Activated naive CD4-positive, alpha-beta T cell treated with anti-CD3 and anti-CD28 coated beads, Interleukin-2, amount 10 ng/mL, durations not matched to agents 7 days and 5 days (primary cell): ENCODE measurements around the gene GRB10.

Experiments used
- CTCF ChIA-PET: fragments of 350-600 bp; sonication (Branson Sonifier 250); formaldehyde crosslinking; loops from one replicate; lab custom pipeline; 2021; ENCODE audit warnings: antibody characterized with exemption; lab: Charles Lee
- DNase-seq: peaks from one replicate; pipeline ENCODE4 v3.0.0-alpha.2; 2020
- H3K27ac Mint-ChIP-seq: one replicate; pipeline ENCODE4 v1.8.0; 2021; ENCODE audit warnings: mild to moderate bottlenecking, moderate library complexity, mixed read lengths
- H3K27me3 Mint-ChIP-seq: one replicate; pipeline ENCODE4 v1.8.0; 2021; ENCODE audit warnings: mild to moderate bottlenecking, mixed read lengths
- H3K36me3 Mint-ChIP-seq: one replicate; pipeline ENCODE4 v1.8.0; 2021; ENCODE audit warnings: mixed read lengths
- H3K4me1 Mint-ChIP-seq: one replicate; pipeline ENCODE4 v1.8.0; 2021; ENCODE audit warnings: mixed read lengths
- H3K4me3 Mint-ChIP-seq: one replicate; pipeline ENCODE4 v1.8.0; 2021; ENCODE audit warnings: mild to moderate bottlenecking, moderate library complexity, mixed read lengths
- H3K9me3 Mint-ChIP-seq: one replicate; pipeline ENCODE4 v1.8.0; 2021; ENCODE audit warnings: mixed read lengths

The GRB10 gene

GRCh38 chr7:50734246-50734645 is 48.5 kb downstream of the GRB10 start:
- Mint-ChIP-seq H3K4me3 (no peak overlapping the region), H3K27me3 (peaks cover 4% of the 10 kb centered on the region), H3K4me1 (peaks cover 17% of the 10 kb centered on the region), H3K9me3 (peaks cover 3% of the 10 kb centered on the region), H3K27ac (no peak overlapping the region), H3K36me3 (no peaks in the 10 kb centered on the region)
- CTCF ChIA-PET: no interaction called here
- no peak for DNase-seq

GRCh38 chr7:50733552-50733951 is 49.1 kb downstream of the GRB10 start:
- H3K36me3 Mint-ChIP-seq: no peaks in the 10 kb centered on the region
- H3K4me3 Mint-ChIP-seq: no peak overlapping the region
- H3K27ac Mint-ChIP-seq: no peak overlapping the region
- H3K27me3 Mint-ChIP-seq: peaks cover 4% of the 10 kb centered on the region
- CTCF ChIA-PET: no interaction called here
- H3K4me1 Mint-ChIP-seq: peaks cover 14% of the 10 kb centered on the region
- peaks cover 3% of the 10 kb centered on the region for H3K9me3 Mint-ChIP-seq
- no peak for DNase-seq

- H3K27ac Mint-ChIP-seq: no peak overlapping the region
- DNase-seq: no peak
- H3K9me3 Mint-ChIP-seq: no peaks in the 10 kb centered on the region
- peaks cover 4% of the 10 kb centered on the region for H3K27me3 Mint-ChIP-seq
- no peak overlapping the region for H3K4me3 Mint-ChIP-seq
- H3K36me3 Mint-ChIP-seq: no peaks in the 10 kb centered on the region
- CTCF ChIA-PET: interaction anchor here (0.7 kb wide), 1 partner anchor 54 kb away, joined by 3 read pairs; no protein-coding TSS in a partner anchor
- peaks cover 14% of the 10 kb centered on the region for H3K4me1 Mint-ChIP-seq
Observed at GRCh38 chr7:50731703-50732582, 50.8 kb downstream of the GRB10 start.

- Mint-ChIP-seq H3K4me1 (peaks cover 14% of the 10 kb centered on the region), H3K4me3 (no peak overlapping the region), H3K36me3 (no peaks in the 10 kb centered on the region), H3K9me3 (no peaks in the 10 kb centered on the region), H3K27ac (no peak overlapping the region), H3K27me3 (peaks cover 4% of the 10 kb centered on the region)
- DNase-seq: no peak
- CTCF ChIA-PET: no interaction called here
Observed at GRCh38 chr7:50730446-50731400, 52.0 kb downstream of the GRB10 start.

- Mint-ChIP-seq H3K9me3 (no peaks in the 10 kb centered on the region), H3K4me3 (no peak overlapping the region), H3K36me3 (no peaks in the 10 kb centered on the region), H3K4me1 (peaks cover 14% of the 10 kb centered on the region), H3K27me3 (peaks cover 4% of the 10 kb centered on the region), H3K27ac (no peak overlapping the region)
- no peak for DNase-seq
- CTCF ChIA-PET: no interaction called here
Observed at GRCh38 chr7:50729962-50730361, 52.7 kb downstream of the GRB10 start.

GRCh38 chr7:50728184-50728583 is 54.5 kb downstream of the GRB10 start:
- DNase-seq: no peak
- H3K4me3 Mint-ChIP-seq: no peak overlapping the region
- H3K9me3 Mint-ChIP-seq: no peaks in the 10 kb centered on the region
- CTCF ChIA-PET: no interaction called here
- peaks cover 4% of the 10 kb centered on the region for H3K27me3 Mint-ChIP-seq
- H3K4me1 Mint-ChIP-seq: peaks cover 20% of the 10 kb centered on the region
- H3K36me3 Mint-ChIP-seq: no peaks in the 10 kb centered on the region
- no peak overlapping the region for H3K27ac Mint-ChIP-seq

GRCh38 chr7:50727711-50728110 is 55.0 kb downstream of the GRB10 start:
- peaks cover 20% of the 10 kb centered on the region for H3K4me1 Mint-ChIP-seq
- CTCF ChIA-PET: no interaction called here
- DNase-seq: no peak
- no peak overlapping the region for H3K27ac Mint-ChIP-seq
- no peaks in the 10 kb centered on the region for H3K9me3 Mint-ChIP-seq
- H3K36me3 Mint-ChIP-seq: no peaks in the 10 kb centered on the region
- H3K4me3 Mint-ChIP-seq: no peak overlapping the region
- H3K27me3 Mint-ChIP-seq: peaks cover 4% of the 10 kb centered on the region

GRCh38 chr7:50727072-50727471 is 55.6 kb downstream of the GRB10 start:
- no peak overlapping the region for H3K27ac Mint-ChIP-seq
- no peaks in the 10 kb centered on the region for H3K9me3 Mint-ChIP-seq
- peaks cover 20% of the 10 kb centered on the region for H3K4me1 Mint-ChIP-seq
- DNase-seq: no peak
- H3K36me3 Mint-ChIP-seq: no peaks in the 10 kb centered on the region
- H3K27me3 Mint-ChIP-seq: peaks cover 4% of the 10 kb centered on the region
- H3K4me3 Mint-ChIP-seq: no peak overlapping the region
- CTCF ChIA-PET: no interaction called here

- H3K36me3 Mint-ChIP-seq: no peaks in the 10 kb centered on the region
- no peaks in the 10 kb centered on the region for H3K9me3 Mint-ChIP-seq
- H3K4me3 Mint-ChIP-seq: no peak overlapping the region
- CTCF ChIA-PET: no interaction called here
- H3K27ac Mint-ChIP-seq: no peak overlapping the region
- H3K27me3 Mint-ChIP-seq: peaks cover 4% of the 10 kb centered on the region
- DNase-seq: no peak
- peaks cover 20% of the 10 kb centered on the region for H3K4me1 Mint-ChIP-seq
Observed at GRCh38 chr7:50725774-50726173, 56.9 kb downstream of the GRB10 start.

- peaks cover 3% of the 10 kb centered on the region for H3K27me3 Mint-ChIP-seq
- H3K9me3 Mint-ChIP-seq: no peaks in the 10 kb centered on the region
- DNase-seq: no peak
- no peak overlapping the region for H3K4me3 Mint-ChIP-seq
- H3K27ac Mint-ChIP-seq: no peak overlapping the region
- CTCF ChIA-PET: no interaction called here
- peaks cover 20% of the 10 kb centered on the region for H3K4me1 Mint-ChIP-seq
- no peaks in the 10 kb centered on the region for H3K36me3 Mint-ChIP-seq
Observed at GRCh38 chr7:50724526-50725520, 57.9 kb downstream of the GRB10 start.

GRCh38 chr7:50723888-50724287 is 58.8 kb downstream of the GRB10 start:
- CTCF ChIA-PET: no interaction called here
- H3K4me1 Mint-ChIP-seq: peaks cover 20% of the 10 kb centered on the region
- H3K4me3 Mint-ChIP-seq: no peak overlapping the region
- no peak for DNase-seq
- no peaks in the 10 kb centered on the region for H3K36me3 Mint-ChIP-seq
- no peak overlapping the region for H3K27ac Mint-ChIP-seq
- H3K27me3 Mint-ChIP-seq: no peaks in the 10 kb centered on the region
- H3K9me3 Mint-ChIP-seq: no peaks in the 10 kb centered on the region

- no peaks in the 10 kb centered on the region for H3K36me3 Mint-ChIP-seq
- peaks cover 20% of the 10 kb centered on the region for H3K4me1 Mint-ChIP-seq
- DNase-seq: no peak
- H3K27me3 Mint-ChIP-seq: no peaks in the 10 kb centered on the region
- no peak overlapping the region for H3K27ac Mint-ChIP-seq
- H3K9me3 Mint-ChIP-seq: no peaks in the 10 kb centered on the region
- H3K4me3 Mint-ChIP-seq: no peak overlapping the region
- CTCF ChIA-PET: interaction anchor here (0.9 kb wide), 1 partner anchor 90 kb away, joined by 3 read pairs; no protein-coding TSS in a partner anchor
Observed at GRCh38 chr7:50723173-50723572, 59.5 kb downstream of the GRB10 start.

- DNase-seq: no peak
- Mint-ChIP-seq H3K27ac (no peak overlapping the region), H3K27me3 (no peaks in the 10 kb centered on the region), H3K4me1 (peaks cover 19% of the 10 kb centered on the region), H3K36me3 (no peaks in the 10 kb centered on the region), H3K9me3 (no peaks in the 10 kb centered on the region), H3K4me3 (no peak overlapping the region)
- CTCF ChIA-PET: no interaction called here
Observed at GRCh38 chr7:50721661-50722259, 60.9 kb downstream of the GRB10 start.
